ENCODE results near the gene KIF2B. TPM values are rescaled to one million over a fixed set of nuclear protein-coding genes. Genes with fewer than 3 reads are reported as not detected.
"Not testable (repeated sequence)": the region's sequence is repeated elsewhere in the genome, so short reads cannot be mapped to it uniquely, and the experiment has no call there.

Gene KIF2B
- total RNA-seq, 4 donors from 2014 or later: not detected

DNA sequence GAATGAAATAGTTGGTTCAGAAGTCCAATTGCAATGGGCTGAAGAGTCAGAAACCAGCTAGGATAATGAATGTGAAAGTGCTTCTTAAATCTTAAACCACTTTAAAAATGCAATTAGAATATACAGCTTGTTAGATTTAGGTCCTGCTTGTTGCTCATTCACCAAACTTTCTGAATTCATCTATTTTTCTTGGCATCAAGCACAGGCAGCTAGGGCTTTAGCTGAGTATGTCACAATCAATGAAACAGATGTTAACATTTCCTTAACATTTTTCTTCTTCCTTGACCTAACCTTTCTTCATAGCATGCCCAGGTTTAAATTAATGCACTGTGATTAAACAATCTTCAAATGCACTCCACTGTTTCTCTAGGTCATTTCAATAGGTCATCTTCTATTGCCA, 14.4 kb downstream of the KIF2B start:
- Histone ChIP-seq H3K4me3 (no peak overlapping the region), H3K36me3 (no peaks in the 10 kb centered on the region), H3K9me3 (no peaks in the 10 kb centered on the region), H3K27me3 (no peaks in the 10 kb centered on the region), H3K27ac (no peak overlapping the region), H3K4me1 (no peaks in the 10 kb centered on the region)
- TF ChIP-seq, protein P1, sequence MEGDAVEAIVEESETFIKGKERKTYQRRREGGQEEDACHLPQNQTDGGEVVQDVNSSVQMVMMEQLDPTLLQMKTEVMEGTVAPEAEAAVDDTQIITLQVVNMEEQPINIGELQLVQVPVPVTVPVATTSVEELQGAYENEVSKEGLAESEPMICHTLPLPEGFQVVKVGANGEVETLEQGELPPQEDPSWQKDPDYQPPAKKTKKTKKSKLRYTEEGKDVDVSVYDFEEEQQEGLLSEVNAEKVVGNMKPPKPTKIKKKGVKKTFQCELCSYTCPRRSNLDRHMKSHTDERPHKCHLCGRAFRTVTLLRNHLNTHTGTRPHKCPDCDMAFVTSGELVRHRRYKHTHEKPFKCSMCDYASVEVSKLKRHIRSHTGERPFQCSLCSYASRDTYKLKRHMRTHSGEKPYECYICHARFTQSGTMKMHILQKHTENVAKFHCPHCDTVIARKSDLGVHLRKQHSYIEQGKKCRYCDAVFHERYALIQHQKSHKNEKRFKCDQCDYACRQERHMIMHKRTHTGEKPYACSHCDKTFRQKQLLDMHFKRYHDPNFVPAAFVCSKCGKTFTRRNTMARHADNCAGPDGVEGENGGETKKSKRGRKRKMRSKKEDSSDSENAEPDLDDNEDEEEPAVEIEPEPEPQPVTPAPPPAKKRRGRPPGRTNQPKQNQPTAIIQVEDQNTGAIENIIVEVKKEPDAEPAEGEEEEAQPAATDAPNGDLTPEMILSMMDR (IDR thresholded peaks at IDR 0.05): no peak
- no peak for TF ChIP-seq POLR2A (IDR thresholded peaks at IDR 0.05)
- intact Hi-C loops (cut with DNase I; ENCODE audit: low total_unique reads): no loop called here
- no peak for DNase-seq

DNA sequence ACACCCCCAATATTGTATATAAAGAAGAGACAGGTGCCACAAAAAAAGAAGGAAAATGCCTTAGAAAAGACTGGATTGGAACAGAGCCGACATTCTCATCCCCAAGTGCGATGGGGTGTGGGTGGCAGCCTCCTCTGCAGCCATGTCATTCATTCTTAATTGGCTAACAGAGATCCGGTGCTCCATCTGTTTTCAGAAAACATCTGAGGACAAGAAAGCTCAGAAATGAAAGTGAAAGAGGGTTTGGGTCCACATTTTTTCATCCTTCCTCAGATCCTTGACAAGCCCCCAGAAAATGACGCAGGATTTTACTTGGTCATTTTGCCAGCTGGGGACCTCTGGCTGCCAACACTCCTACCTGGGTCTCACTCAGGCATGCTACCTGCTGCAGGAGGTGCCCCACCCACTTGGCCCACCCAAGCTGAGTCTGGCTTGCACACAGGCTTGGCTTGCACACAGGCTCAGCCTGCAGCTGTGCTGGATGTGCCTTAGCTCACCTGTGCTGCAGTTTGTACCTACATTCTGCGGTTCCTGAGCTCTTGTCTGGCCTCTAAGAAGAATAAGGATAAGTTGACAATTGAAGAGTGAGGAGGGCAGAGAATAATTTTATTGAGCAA, 21.9 kb downstream of the KIF2B start:
- Histone ChIP-seq H3K27ac (no peak overlapping the region), H3K9me3 (no peaks in the 10 kb centered on the region), H3K4me1 (no peaks in the 10 kb centered on the region), H3K27me3 (no peaks in the 10 kb centered on the region), H3K4me3 (no peak overlapping the region), H3K36me3 (no peaks in the 10 kb centered on the region)
- intact Hi-C loops (cut with DNase I; ENCODE audit: low total_unique reads): no loop called here
- no peak for DNase-seq
- TF ChIP-seq, protein P1 (IDR thresholded peaks at IDR 0.05): no peak
- no peak for TF ChIP-seq POLR2A (IDR thresholded peaks at IDR 0.05)

DNA sequence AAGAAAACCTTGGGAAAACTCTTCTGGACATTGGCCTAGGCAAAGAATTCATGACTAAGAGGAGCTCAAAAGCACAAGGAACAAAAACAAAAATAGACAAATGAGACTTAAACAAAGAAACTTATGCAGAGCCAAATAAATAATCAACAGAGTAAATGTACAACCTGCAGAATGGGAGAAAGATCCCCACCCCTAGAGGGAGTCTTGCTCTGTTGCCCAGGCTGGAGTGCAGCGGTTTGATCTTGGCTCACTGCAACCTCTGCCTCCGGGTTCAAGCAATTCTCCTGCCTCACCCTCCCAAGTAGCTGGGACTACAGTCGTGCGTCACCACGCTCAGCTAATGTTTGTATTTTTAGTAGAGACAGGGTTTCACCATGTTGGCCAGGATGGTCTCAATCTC, 48.4 kb downstream of the KIF2B start:
- DNase-seq; intact Hi-C loops (cut with DNase I; ENCODE audit: low total_unique reads): not testable (repeated sequence)

More for the DNA sequence above, 48.4 kb downstream of the KIF2B start:
- H3K36me3 ChIP-seq, H3K27ac ChIP-seq, H3K9me3 ChIP-seq, H3K27me3 ChIP-seq, H3K4me1 ChIP-seq, H3K4me3 ChIP-seq: not testable (repeated sequence)

All from uterus (tissue), 4 donors.